Loucy (cell line): Measurements from ENCODE around the gene NKX2-4.

ENCODE experiments used
- EZH2phosphoT487 ChIP-seq: fragments of 200-600 bp; IDR thresholded peaks from 2 replicates; pipeline ENCODE4 v1.6.1; 2018; ENCODE audit warnings: antibody characterized with exemption, mild to moderate bottlenecking, moderate library complexity, borderline replicate concordance
- TF ChIP-seq, protein P1 (sequence below): fragments of 200-600 bp; sonication (generic); conservative IDR thresholded peaks from 2 replicates; pipeline ENCODE4 v1.5.1; 2014; ENCODE audit warnings: mild to moderate bottlenecking, antibody characterized with exemption, low read length

DNA sequence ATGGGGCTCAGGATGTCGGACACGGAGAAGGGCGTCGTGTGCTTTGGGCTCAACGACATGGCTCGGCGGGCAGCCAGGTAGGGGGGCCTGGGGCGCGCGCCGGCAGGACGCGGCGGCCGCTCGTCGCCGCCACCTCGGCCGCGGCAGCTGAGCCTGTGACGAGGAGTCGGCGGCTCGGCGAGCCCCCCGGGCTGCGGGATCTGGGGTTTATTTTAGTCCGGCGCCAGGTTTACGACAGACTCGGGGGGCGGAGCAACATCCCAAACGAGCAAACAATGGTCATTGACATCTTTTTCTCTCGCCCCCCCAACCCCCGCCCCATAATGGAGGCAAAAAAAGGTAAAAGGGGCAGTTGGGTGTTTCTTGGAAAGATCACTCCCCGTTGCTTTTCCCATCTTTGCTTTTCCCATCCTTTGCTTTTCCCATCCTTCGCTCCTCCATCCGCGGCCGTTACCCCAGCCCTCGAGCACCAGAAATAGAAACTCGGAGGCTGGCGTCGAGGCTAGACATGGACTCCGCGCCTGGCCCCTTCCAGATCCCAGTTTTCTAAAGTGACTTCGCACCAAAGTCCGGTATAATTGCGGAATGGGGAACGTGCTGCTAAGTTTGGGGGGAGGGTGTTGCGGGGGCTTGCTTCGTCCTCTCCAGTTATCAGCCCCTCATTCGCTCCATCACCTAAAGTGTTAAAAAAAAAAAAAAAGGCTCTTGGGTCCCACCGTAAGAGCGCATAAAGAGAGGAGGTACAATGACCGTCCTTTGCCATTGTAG is at the start of gene NKX2-4:
- TF ChIP-seq, protein P1, sequence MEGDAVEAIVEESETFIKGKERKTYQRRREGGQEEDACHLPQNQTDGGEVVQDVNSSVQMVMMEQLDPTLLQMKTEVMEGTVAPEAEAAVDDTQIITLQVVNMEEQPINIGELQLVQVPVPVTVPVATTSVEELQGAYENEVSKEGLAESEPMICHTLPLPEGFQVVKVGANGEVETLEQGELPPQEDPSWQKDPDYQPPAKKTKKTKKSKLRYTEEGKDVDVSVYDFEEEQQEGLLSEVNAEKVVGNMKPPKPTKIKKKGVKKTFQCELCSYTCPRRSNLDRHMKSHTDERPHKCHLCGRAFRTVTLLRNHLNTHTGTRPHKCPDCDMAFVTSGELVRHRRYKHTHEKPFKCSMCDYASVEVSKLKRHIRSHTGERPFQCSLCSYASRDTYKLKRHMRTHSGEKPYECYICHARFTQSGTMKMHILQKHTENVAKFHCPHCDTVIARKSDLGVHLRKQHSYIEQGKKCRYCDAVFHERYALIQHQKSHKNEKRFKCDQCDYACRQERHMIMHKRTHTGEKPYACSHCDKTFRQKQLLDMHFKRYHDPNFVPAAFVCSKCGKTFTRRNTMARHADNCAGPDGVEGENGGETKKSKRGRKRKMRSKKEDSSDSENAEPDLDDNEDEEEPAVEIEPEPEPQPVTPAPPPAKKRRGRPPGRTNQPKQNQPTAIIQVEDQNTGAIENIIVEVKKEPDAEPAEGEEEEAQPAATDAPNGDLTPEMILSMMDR = no peak
- no peak for TF ChIP-seq EZH2phosphoT487
